GM19193 (cell line): ENCODE data around the gene RMC1.

ENCODE experiments used
- POLR2A ChIP-seq: IDR thresholded peaks from 4 replicates; pipeline ENCODE4 v1.6.1; 2011; ENCODE audit not compliant: insufficient read depth, insufficient read length; ENCODE audit errors: extremely low read depth

RMC1 gene

GRCh38 chr18:23485386-23485785 lies 17.9 kb upstream of the RMC1 start:
- no peak for TF ChIP-seq POLR2A

- no peak for TF ChIP-seq POLR2A
Measured at GRCh38 chr18:23487738-23488570, 15.4 kb upstream of the RMC1 start.

- TF ChIP-seq POLR2A, result no peak
Measured at GRCh38 chr18:23493654-23494053, 9.7 kb upstream of the RMC1 start.

GRCh38 chr18:23494992-23495391 lies 8.3 kb upstream of the RMC1 start:
- no peak for TF ChIP-seq POLR2A

GRCh38 chr18:23495723-23496440 lies 7.4 kb upstream of the RMC1 start:
- TF ChIP-seq POLR2A, result no peak

GRCh38 chr18:23498117-23498516 lies 5.2 kb upstream of the RMC1 start:
- no peak for TF ChIP-seq POLR2A

- TF ChIP-seq POLR2A, result no peak
Measured at GRCh38 chr18:23498877-23499276, 4.4 kb upstream of the RMC1 start.

- TF ChIP-seq POLR2A, result no peak
Measured at GRCh38 chr18:23499291-23499781, 4.0 kb upstream of the RMC1 start.

GRCh38 chr18:23501626-23502025 lies 1.7 kb upstream of the RMC1 start:
- no peak for TF ChIP-seq POLR2A

- no peak for TF ChIP-seq POLR2A
Measured at GRCh38 chr18:23502516-23503037, 734 bp upstream of the RMC1 start.

GRCh38 chr18:23503963-23504344 lies 643 bp downstream of the RMC1 start:
- no peak for TF ChIP-seq POLR2A

GRCh38 chr18:23504720-23505119 lies 1.4 kb downstream of the RMC1 start:
- no peak for TF ChIP-seq POLR2A

- TF ChIP-seq POLR2A, result no peak
Measured at GRCh38 chr18:23506393-23506792, 3.1 kb downstream of the RMC1 start.

GRCh38 chr18:23512641-23513040 lies 9.3 kb downstream of the RMC1 start:
- TF ChIP-seq POLR2A, result no peak

- no peak for TF ChIP-seq POLR2A
Measured at GRCh38 chr18:23515911-23516546, 12.7 kb downstream of the RMC1 start.

- no peak for TF ChIP-seq POLR2A
Measured at GRCh38 chr18:23519734-23520133, 16.4 kb downstream of the RMC1 start.

GRCh38 chr18:23521271-23521670 lies 18.0 kb downstream of the RMC1 start:
- TF ChIP-seq POLR2A, result no peak
